MM.1S (cell line): ENCODE results near the gene HPX.

ENCODE experiments used
- DNase-seq: peaks from one replicate; pipeline ENCODE4 v3.0.0-alpha.2; 2015
- H2AFZ ChIP-seq: fragments of 300-600 bp; sonication (generic); 2 replicates; pipeline ENCODE4 v1.6.0; 2016; ENCODE audit warnings: antibody characterized with exemption, low read length
- H3F3A ChIP-seq: fragments of 300-600 bp; sonication (generic); 2 replicates; pipeline ENCODE4 v1.6.1; 2016; ENCODE audit warnings: mild to moderate bottlenecking, antibody characterized with exemption, low read length, moderate library complexity, mixed read lengths; ENCODE audit not compliant: insufficient read depth
- H3K27ac ChIP-seq: fragments of 300-600 bp; sonication (generic); 2 replicates; pipeline ENCODE4 v1.5.1; 2016; ENCODE audit warnings: mild to moderate bottlenecking, low read length
- H3K27me3 ChIP-seq: fragments of 300-600 bp; sonication (generic); replicated peaks from 2 replicates; pipeline ENCODE4 v1.6.0; 2016; ENCODE audit warnings: low read length; ENCODE audit not compliant: insufficient read depth
- H3K36me3 ChIP-seq: fragments of 300-600 bp; sonication (generic); replicated peaks from 2 replicates; pipeline ENCODE4 v1.6.1; 2016; ENCODE audit warnings: mild to moderate bottlenecking, low read length, mixed read lengths; ENCODE audit not compliant: insufficient read depth
- H3K4me1 ChIP-seq: fragments of 300-600 bp; sonication (generic); 2 replicates; pipeline ENCODE4 v1.6.1; 2016; ENCODE audit warnings: low read length, mixed read lengths
- H3K4me2 ChIP-seq: fragments of 300-600 bp; sonication (generic); 2 replicates; pipeline ENCODE4 v1.6.0; 2016; ENCODE audit warnings: low read depth, low read length
- H3K4me3 ChIP-seq: fragments of 300-600 bp; sonication (generic); 2 replicates; pipeline ENCODE4 v1.5.1; 2016; ENCODE audit warnings: low read length, mixed read lengths
- H3K79me2 ChIP-seq: fragments of 300-600 bp; sonication (generic); 2 replicates; pipeline ENCODE4 v1.6.1; 2016; ENCODE audit warnings: mixed run types, low read length, mixed read lengths
- H3K9ac ChIP-seq: fragments of 300-600 bp; sonication (generic); 2 replicates; pipeline ENCODE4 v1.6.1; 2016; ENCODE audit warnings: low read length, mixed read lengths
- H3K9me2 ChIP-seq: fragments of 300-600 bp; sonication (generic); replicated peaks from 2 replicates; pipeline ENCODE4 v1.6.1; 2016; ENCODE audit warnings: mild to moderate bottlenecking, low read length, mixed read lengths; ENCODE audit not compliant: insufficient read depth
- H3K9me3 ChIP-seq: fragments of 300-600 bp; sonication (generic); replicated peaks from 2 replicates; pipeline ENCODE4 v1.6.1; 2016; ENCODE audit warnings: mild to moderate bottlenecking, low read length, mixed read lengths; ENCODE audit not compliant: insufficient read depth
- H4K20me1 ChIP-seq: fragments of 300-600 bp; sonication (generic); 2 replicates; pipeline ENCODE4 v1.6.1; 2016; ENCODE audit warnings: mild to moderate bottlenecking, low read length, moderate library complexity, mixed read lengths; ENCODE audit not compliant: insufficient read depth
- EZH2 ChIP-seq: fragments of 300-600 bp; sonication (generic); optimal IDR thresholded peaks from 2 replicates; pipeline ENCODE3; 2017; ENCODE audit warnings: low read depth, mild to moderate bottlenecking, antibody characterized with exemption, low read length, mixed read lengths
- EZH2phosphoT487 ChIP-seq: fragments of 300-600 bp; sonication (generic); IDR thresholded peaks from 2 replicates; pipeline ENCODE4 v1.6.1; 2018; ENCODE audit warnings: antibody characterized with exemption, low read length
- TF ChIP-seq, protein P1 (sequence below): fragments of 300-600 bp; sonication (generic); IDR thresholded peaks from 2 replicates; pipeline ENCODE4 v1.5.1; 2016; ENCODE audit warnings: antibody characterized with exemption, low read length, mixed read lengths

HPX gene

GRCh38 chr11:6483015-6483414 is 42.2 kb upstream of the HPX start:
- peaks cover 19% of the 10 kb centered on the region for H3K4me1 ChIP-seq
- no peak for DNase-seq
- no peak for TF ChIP-seq EZH2
- TF ChIP-seq EZH2phosphoT487: no peak
- no peaks in the 10 kb centered on the region for H4K20me1 ChIP-seq
- H3K36me3 ChIP-seq: 0 out of 2 replicates have a peak, but pooled peaks cover 12% of the 10 kb centered on the region
- H3K27ac ChIP-seq: no peak overlapping the region
- H3K9me2 ChIP-seq: no peaks in the 10 kb centered on the region
- H3K4me2 ChIP-seq: no peak overlapping the region
- H3K79me2 ChIP-seq: peaks cover 49% of the 10 kb centered on the region
- H3K27me3 ChIP-seq: no peaks in the 10 kb centered on the region
- 0 out of 2 replicates have a peak, but pooled peaks cover 4% of the 10 kb centered on the region for H3F3A ChIP-seq
- H3K9me3 ChIP-seq: no peaks in the 10 kb centered on the region
- no peak overlapping the region for H3K4me3 ChIP-seq
- no peak overlapping the region for H3K9ac ChIP-seq
- H2AFZ ChIP-seq: no peak overlapping the region

DNA sequence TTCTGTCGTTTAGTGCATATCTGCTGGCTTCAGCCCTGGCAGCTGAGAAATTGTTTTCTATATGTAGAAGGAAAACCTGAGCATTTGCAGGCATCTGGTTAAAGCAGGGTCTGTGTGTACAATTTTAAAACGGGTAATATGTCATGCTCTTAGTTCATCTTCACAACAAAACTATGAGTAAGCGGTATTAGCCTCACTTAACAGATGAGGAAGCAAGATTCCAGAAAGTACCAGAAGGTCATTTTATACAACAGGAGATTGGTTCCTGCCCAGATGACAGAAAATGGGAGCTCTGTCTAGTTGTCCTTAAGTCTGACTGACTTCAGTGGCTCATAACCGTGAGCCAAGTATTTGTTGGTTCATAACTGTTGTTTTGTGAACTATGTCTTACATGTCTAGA is 41.7 kb upstream of the HPX start:
- Histone ChIP-seq H3K9me2 (no peaks in the 10 kb centered on the region), H3K27me3 (no peaks in the 10 kb centered on the region), H3K4me2 (peak overlapping the region; percentile 97), H3K4me3 (peak overlapping the region; percentile 98), H3K79me2 (peaks cover 49% of the 10 kb centered on the region), H2AFZ (no peak overlapping the region), H3K9me3 (no peaks in the 10 kb centered on the region), H3K9ac (peak overlapping the region; percentile 93), H4K20me1 (no peaks in the 10 kb centered on the region), H3K36me3 (0 out of 2 replicates have a peak, but pooled peaks cover 12% of the 10 kb centered on the region), H3K27ac (no peak overlapping the region), H3F3A (0 out of 2 replicates have a peak, but pooled peaks cover 4% of the 10 kb centered on the region), H3K4me1 (peaks cover 19% of the 10 kb centered on the region)
- DNase-seq: no peak
- TF ChIP-seq EZH2phosphoT487 (no peak), EZH2 (no peak)
- TF ChIP-seq, protein P1, sequence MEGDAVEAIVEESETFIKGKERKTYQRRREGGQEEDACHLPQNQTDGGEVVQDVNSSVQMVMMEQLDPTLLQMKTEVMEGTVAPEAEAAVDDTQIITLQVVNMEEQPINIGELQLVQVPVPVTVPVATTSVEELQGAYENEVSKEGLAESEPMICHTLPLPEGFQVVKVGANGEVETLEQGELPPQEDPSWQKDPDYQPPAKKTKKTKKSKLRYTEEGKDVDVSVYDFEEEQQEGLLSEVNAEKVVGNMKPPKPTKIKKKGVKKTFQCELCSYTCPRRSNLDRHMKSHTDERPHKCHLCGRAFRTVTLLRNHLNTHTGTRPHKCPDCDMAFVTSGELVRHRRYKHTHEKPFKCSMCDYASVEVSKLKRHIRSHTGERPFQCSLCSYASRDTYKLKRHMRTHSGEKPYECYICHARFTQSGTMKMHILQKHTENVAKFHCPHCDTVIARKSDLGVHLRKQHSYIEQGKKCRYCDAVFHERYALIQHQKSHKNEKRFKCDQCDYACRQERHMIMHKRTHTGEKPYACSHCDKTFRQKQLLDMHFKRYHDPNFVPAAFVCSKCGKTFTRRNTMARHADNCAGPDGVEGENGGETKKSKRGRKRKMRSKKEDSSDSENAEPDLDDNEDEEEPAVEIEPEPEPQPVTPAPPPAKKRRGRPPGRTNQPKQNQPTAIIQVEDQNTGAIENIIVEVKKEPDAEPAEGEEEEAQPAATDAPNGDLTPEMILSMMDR: no peak

GRCh38 chr11:6481924-6482275 is 41.1 kb upstream of the HPX start:
- Histone ChIP-seq H4K20me1 (no peaks in the 10 kb centered on the region), H3K27ac (peak overlapping the region; percentile 88), H3K4me3 (peak overlapping the region; percentile 98), H3K79me2 (peaks cover 49% of the 10 kb centered on the region), H3F3A (0 out of 2 replicates have a peak, but pooled peaks cover 4% of the 10 kb centered on the region), H3K9me3 (no peaks in the 10 kb centered on the region), H3K9ac (peak overlapping the region; percentile 93), H3K36me3 (0 out of 2 replicates have a peak, but pooled peaks cover 12% of the 10 kb centered on the region), H3K27me3 (no peaks in the 10 kb centered on the region), H3K4me1 (peaks cover 19% of the 10 kb centered on the region), H3K9me2 (no peaks in the 10 kb centered on the region), H3K4me2 (peak overlapping the region; percentile 97), H2AFZ (peak overlapping the region; percentile 70)
- TF ChIP-seq EZH2phosphoT487: no peak
- TF ChIP-seq EZH2: no peak
- TF ChIP-seq, protein P1: no peak
- no peak for DNase-seq
